GM21737 (cell line): ENCODE data around the gene GNA15.
"Not testable (repeated sequence)": the region's sequence is repeated elsewhere in the genome, so short reads cannot be mapped to it uniquely, and the experiment has no call there.

Experiments used
- ATAC-seq: cut with Tn5 transposase; IDR thresholded peaks from one replicate; pipeline ENCODE4 v1.9.1; 2021; ENCODE audit warnings: mild to moderate bottlenecking, moderate library complexity; ENCODE audit not compliant: unreplicated experiment

The GNA15 gene

DNA sequence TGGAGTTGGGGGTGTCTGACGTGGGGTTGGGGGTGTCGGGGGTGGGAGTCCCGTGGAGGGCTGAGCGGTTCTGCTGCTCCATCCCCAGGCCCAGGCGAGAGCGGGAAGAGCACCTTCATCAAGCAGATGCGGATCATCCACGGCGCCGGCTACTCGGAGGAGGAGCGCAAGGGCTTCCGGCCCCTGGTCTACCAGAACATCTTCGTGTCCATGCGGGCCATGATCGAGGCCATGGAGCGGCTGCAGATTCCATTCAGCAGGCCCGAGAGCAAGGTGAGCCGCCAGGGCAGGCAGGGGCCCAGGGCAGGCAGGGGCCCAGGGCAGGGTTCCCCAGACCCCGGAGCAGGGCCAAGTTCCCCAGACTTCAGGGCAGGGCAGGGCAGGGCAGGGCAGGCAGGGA is 12.7 kb downstream of the GNA15 start:
- ATAC-seq: no peak

DNA sequence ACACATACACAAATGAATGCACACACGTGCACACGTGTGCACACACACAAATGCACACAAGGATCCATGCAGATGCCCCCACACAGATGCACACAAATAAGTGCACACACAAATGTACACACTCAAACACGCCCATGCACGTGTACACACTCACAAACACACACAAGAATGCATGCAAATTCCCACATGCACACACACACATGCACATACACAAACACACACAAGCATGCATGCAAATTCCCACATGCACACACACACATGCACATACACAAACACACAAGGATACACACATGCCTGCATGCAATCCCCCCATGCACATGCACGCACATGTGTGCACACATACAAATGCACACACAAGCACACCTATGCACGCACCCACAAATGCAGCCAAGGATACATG is 13.3 kb downstream of the GNA15 start:
- ATAC-seq: no peak

DNA sequence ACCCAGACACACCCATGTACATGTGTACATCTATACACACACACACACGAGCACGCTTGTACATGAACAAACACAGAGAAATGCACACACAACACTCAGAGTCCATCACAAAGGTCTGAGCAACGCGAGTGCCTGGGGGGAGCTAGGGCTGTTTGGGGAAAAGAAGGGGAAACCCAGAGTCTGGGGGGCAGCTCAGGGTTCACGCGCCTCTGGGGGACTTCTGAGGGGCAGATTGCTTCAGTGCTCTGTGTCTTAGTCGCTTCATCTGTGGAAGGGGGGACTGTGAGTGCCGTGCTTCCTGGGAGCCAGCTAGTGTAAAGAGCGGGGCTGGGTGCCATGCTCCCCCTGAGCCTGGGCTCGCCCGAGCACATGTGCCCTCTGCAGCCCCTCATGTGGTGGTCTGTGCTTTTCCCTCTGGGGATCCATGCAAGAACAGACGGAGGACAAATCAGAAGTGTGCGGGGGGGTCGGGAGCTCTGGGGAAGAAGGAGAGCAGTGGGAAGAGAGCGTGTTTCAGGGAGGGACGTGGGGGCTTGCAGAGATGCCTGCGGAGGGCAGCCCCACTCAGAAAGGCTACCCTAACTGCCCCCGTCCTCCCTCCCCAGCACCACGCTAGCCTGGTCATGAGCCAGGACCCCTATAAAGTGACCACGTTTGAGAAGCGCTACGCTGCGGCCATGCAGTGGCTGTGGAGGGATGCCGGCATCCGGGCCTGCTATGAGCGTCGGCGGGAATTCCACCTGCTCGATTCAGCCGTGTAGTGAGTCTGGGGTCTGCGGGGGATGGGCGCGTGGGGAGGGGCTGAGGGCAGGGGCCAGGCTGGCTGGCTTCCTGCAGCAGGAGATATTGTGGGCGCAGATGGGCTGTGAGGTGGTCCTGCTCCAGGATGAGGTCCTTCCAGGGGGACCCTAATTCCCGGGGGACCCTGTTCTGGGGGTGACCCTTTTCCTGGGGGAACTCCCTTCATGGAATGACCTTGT is 14.0 kb downstream of the GNA15 start:
- ATAC-seq: no peak

DNA sequence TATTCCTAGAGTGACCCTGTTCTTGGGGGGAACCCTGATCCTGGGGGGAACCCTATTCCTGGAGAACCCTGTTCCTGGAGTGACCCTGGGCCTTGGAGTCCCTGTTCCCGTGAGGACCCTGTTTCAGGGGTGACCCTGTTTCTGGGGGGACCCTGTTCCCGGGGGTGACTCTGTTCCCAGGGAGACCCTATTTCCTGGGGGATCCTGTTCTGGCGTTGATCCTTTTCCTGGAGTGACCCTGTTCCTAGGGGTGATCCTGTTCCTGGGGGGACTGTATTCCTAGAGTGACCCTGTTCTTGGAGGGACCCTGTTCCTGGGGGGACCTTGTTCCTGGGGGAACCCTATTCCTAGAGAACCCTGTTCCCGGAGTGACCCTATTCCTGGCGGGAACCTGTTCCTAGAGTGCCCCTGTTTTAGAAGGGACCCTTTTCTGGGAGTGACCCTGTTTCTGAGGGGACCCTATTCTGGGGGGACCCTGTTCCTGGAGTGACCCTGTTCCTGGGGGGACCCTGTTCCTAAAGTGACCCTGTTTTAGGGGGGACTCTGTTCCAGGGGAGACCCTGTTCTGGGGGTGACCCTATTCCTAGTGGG is 15.0 kb downstream of the GNA15 start:
- ATAC-seq: no peak

DNA sequence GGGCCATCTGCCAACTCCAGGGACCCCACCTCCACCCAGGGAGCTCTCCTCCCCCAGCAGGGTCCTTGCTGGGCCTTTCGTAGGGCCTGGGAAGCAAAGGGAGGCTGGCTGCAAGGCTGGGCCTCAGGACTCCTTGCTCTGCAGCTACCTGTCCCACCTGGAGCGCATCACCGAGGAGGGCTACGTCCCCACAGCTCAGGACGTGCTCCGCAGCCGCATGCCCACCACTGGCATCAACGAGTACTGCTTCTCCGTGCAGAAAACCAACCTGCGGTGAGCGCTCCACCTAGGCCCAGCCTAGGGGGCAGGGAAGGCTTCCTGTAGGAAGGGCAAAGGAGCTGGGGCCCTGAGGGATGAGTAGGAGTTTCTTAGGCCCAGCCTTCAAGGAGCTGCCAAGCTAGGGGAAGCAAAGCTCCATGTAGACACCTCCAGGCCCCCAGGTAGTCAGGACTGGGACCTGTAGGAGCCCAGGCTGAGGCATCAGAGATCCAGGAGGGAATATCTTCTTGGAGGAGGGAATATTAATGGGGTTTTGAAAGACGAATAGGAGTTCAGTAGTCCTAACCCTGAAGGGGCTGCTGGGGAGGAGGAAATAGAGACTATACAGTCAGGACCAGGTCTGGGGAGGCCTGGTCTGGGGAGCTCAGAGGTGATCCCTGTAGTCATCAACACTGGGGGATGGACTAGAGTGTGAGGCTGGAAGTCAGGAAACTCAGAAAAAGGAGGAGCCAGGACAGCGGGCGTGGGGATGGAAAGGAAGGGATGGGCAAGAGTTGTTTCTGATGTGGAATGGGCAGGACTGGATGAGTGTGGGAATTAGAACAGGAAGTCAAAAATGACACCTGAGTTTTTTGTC is 16.0 kb downstream of the GNA15 start:
- no peak for ATAC-seq

DNA sequence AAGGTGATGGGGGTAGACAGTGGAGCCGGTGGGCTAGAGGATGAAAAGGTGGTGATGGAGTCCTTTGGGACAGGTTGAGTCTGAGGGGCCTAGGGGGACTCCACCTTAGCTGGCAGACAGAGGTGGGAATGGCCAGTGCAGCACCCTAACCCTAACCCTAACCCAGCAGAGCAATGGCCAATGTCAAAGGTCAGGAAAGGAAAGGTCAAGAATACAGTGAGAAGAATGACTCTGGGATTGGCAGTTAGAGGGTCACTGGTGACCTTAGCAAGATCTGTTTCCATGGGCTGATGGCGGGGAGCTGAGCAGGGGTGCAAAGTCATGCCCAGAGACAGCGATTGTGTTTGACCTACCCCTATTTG is 16.6 kb downstream of the GNA15 start:
- no peak for ATAC-seq

DNA sequence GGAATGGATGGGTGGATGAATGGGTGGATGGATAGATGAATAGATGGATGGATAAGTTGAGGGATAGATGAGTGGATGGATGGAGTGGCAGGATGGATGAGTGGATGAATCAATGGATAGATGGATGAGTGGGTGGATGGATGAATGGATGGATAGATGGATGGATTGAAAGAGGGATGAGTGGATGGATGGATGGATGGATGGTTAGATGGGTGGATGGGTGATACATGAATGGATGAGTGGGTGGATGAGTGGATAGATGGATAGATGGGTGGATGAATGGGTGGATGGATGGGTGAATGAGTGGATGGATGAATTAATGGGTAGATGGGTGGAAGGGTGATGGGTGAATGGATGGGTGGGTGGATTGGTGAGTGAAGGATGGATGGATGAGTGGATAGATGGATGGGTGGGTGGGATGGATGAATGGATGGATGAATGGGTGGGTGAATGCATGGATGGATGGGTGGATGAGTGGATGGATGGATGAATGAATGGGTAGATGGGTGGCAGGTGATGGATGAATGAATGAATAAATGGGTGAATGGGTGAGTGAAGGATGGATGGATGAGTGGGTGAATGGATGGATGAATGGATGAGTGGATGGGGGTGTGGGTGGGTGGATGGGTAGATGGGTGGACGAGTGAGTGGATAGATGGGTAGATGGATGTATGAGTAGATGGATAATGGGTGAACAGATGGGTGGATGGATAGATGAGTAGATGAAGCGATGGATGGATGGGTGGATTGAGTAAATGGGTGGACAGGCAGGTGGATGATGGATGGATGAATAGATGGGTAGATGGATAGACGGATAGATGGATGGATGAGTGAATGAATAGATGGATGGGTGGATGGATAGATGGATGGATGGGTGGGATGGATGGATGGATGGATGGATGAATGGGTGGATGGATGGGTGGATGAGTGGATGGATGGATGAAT is 17.7 kb downstream of the GNA15 start:
- no peak for ATAC-seq

DNA sequence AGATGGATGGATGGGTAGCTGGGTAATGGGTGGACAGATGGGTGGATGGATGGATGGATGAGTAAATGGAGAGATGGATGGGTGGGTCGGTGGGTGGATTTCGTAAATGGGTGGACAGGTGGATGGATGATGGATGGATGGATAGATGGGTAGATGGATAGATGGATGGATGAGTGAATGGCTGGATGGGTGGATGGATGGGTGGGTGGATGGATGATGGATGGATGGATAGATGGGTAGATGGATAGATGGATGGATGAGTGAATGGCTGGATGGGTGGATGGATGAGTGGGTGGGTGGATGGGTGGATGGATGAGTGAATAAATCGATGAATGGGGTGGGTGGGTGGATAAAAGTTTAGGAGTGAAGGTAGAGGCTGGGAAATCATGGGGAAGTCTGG is 18.6 kb downstream of the GNA15 start:
- not testable (repeated sequence) for ATAC-seq

DNA sequence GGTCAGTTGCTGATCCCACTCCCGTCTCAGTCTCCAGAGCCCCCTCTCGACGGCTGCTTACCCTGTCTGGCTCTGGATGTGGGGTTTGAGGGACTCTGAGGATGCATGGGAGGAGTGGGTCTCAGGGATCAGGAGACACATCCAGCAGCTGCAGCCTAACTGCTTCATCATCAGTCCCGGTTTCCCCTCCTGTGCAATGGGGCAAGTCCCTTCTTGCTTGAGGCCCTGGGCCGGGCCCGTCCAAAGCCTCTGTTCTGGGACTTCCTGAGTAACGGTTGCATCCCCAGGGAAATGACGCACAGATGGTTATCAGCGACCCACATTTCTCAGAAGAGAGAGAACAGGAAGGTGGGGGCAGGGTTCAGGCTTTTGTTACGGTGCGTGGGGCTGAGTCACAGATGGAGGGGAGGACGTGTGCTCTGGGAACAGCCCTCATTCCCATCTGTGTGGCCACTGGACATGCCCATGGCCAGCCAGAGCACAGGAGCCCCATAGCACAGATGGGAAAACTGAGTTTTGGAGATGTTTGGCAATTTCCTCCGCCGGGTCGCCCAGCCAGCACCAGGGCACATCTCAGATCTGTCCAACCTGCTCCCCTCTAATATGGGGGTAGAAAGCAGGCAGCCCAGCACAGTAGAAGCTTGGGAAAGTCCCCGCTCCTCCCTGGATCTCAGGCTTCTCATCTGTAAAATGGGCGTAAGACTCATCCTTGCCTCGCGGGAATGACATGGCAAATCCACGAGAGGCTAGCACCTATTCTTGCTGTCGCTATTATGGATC is 19.3 kb downstream of the GNA15 start:
- peak; percentile 45 for ATAC-seq

DNA sequence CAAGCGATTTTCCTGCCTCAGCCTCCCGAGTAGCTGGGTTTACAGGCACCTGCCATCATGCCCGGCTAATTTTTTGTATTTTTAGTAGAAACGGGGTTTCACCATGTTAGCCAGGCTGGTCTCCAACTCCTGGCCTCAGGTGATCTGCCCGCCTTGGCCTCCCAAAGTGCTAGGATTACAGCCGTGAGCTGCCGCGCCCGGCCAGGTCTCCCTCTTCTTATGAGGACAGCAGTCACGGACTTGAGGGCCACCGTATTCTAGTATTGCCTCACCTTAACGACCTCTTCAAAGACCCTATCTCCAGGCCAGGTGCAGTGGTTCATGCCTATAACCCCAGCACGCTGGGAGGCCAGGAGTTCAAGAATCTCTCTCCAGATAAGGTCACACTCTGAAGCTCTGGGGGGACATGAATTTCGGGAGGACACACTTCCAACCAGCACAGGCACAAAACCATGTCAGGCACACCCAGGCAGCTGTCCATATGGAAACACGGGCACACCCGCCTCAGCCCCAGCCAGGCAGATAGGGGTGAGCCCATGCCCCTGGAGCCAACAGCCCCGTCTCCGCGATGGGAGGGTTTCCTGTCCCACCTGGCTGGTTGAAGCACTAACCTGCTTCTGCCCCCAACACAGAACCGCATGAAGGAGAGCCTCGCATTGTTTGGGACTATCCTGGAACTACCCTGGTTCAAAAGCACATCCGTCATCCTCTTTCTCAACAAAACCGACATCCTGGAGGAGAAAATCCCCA is 21.4 kb downstream of the GNA15 start:
- no peak for ATAC-seq

DNA sequence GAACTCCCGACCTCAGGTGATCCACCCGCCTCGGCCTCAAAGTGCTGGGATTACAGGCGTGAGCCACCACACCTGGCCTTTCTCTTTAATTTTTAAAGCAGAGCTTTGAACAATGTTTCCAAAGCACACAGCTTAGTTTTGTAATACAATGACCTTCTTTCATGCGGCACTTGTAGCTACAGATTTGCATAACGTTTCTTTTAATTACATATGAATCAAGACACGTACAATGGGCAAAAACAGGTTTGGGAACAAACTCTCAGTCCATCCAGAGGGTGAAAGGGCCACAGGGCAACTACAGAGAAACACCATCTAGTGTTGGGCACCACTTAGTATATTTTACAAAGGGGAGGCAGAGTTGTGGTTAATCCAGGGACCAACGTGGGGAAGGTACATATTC is 23.7 kb downstream of the GNA15 start:
- ATAC-seq: no peak

DNA sequence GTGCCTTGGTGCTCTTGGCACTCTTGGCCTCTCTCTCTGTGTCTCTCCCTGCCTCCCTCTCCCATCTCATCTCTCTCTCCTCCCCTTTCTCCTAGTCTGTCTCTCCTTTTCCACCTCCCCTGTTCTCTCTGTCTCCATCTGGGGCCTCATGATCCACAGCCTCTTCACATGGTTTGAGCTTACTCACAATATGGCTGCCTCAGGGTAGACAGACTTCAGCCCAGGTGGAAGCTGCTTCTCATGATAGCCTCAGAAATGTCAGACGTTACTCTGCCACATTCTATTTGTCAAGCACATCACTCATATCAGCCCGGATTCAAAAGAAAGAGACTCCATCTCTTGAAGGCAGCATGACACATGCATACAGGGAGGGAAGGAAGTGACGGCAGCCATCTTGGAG is 24.4 kb downstream of the GNA15 start:
- no peak for ATAC-seq

DNA sequence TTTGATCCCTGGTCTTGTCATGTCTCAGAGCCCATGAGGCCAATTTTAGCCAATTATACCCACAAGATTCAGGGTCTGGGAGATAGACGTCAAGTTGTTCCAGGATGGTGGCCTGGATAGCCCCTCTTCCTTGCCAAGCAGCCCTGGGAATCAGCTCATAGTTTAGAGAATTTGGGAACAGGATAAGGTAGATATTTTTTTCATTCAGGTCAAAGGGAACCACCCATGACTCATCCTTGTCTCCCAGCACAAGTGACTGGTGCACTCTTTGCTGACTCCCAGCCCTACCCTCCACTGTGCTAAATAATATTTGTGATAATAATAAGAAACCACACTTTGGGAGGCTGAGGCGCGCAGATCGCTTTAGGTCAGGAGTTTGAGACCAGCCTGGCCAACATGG is 25.6 kb downstream of the GNA15 start:
- ATAC-seq: no peak

DNA sequence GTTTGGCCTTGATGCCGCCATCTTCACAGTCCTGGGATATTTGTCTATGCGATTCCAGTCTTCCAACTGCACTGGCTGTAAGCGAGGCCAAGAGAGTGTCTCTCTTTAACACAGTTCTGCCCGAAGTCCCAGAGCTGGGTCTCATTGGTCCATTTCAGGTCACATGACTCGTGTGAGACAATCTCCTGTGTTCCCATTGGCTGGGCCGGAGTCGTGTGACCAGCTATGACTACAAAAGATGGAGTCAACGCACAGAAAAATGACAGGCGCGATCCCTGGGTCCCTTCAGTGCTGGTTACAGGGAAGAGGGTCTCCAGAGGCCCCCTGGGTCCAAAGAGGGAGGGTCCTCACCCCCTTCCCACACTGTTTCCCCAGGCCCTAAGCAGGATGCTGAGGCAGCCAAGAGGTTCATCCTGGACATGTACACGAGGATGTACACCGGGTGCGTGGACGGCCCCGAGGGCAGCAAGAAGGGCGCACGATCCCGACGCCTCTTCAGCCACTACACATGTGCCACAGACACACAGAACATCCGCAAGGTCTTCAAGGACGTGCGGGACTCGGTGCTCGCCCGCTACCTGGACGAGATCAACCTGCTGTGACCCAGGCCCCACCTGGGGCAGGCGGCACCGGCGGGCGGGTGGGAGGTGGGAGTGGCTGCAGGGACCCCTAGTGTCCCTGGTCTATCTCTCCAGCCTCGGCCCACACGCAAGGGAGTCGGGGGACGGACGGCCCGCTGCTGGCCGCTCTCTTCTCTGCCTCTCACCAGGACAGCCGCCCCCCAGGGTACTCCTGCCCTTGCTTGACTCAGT is 26.8 kb downstream of the GNA15 start:
- ATAC-seq: no peak

DNA sequence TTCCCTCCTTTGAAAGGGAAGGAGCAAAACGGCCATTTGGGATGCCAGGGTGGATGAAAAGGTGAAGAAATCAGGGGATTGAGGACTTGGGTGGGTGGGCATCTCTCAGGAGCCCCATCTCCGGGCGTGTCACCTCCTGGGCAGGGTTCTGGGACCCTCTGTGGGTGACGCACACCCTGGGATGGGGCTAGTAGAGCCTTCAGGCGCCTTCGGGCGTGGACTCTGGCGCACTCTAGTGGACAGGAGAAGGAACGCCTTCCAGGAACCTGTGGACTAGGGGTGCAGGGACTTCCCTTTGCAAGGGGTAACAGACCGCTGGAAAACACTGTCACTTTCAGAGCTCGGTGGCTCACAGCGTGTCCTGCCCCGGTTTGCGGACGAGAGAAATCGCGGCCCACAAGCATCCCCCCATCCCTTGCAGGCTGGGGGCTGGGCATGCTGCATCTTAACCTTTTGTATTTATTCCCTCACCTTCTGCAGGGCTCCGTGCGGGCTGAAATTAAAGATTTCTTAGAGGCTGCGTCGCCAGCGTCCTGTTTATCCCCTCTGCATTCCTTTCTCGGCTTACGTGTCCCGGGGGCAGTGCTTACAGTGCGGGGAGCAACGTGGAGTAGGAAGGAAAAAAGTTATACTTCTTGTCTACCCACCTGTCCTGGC is 27.5 kb downstream of the GNA15 start:
- no peak for ATAC-seq

DNA sequence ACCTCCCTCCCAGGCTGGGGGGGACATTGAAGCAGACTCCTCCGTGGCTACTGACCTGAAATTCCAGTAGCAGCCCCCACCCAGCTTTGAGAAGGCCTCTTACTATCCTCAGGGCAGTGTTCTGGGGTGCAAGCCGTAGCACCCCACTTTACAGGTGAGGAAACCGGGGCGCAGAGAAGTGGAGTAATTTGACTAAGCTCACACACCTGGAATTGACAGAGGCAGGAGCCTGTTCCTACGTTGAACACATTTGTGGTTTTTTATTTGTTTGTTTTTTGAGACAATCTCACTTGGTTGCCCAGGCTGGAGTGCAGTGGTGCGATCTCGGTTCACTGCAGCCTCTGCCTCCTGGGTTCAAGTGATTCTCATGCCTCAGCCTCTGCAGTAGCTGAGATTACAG is 28.1 kb downstream of the GNA15 start:
- no peak for ATAC-seq

DNA sequence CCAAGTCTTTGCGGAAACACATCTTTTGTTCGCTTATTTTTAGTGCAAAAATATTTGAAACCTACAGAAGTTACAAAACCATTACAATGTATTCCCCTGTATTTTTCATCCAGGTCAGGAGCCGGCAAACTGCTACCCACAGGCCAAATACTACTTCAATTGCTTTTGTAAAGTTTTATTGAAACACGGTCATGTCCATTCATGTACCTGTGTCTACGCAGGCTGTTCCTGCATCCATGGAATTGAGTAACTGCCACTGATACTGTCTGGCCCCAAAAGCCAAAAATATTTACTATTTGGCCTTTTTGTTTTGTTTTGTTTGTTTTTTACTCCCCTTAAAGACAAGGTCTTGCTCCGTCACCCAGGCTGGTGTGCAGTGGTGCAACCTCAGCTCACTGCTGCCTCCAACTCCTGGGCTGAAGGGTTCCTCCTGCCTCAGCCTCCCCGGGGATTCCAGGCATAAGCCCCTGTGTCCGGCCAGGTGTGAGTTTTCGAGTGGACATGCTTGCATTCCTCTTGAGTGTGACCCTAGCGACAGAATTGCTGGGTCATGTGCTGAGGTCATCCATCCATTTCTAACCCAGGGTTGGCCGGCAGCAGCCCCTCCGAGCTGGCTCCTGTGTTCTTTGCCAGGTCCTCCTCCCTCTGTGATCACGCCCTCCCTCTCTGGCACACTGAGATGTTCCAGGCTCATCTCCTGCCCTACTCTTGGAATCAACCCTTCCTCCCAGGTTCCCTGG is 31.9 kb downstream of the GNA15 start:
- ATAC-seq: no peak
